Measurements from ENCODE around the gene NTHL1.

NTHL1 gene

DNA sequence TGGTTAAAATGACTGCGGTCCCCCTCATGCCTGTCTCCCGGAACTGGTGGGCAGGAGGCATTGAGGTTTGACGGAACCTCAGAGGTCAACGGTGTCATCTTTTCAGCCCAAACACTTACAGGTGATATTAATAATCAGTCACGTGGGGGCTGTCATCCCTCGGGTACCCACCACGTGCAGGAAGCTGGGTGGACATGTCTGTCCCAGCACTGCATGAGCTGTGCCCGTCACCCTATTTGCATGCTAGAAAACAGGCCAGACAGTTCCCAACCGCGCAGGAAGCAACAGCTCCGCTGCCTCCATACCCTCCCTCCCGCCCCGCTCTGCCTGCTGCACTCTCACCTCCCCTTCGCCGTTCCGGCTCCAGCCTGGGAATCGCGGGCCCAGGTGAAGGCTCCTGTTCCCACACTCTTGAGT lies 56.5 kb downstream of the NTHL1 start:
- peak; percentile 36 for DNase-seq

- DNase-seq, result peak; percentile 83
These were observed 57.1 kb downstream of the NTHL1 start for GRCh38 chr16:1990351-1991134.

- DNase-seq, result no peak
These were observed 57.6 kb downstream of the NTHL1 start for GRCh38 chr16:1990101-1990350.

Data from NCI-H69 (cell line).